NCI-H524 (cell line): ENCODE measurements around the gene CRIM1.

Experiments used
- DNase-seq, 2 experiments: peaks; one replicate each; lab custom pipeline; 2025; lab: John Stamatoyannopoulos, UW

Gene CRIM1

DNA sequence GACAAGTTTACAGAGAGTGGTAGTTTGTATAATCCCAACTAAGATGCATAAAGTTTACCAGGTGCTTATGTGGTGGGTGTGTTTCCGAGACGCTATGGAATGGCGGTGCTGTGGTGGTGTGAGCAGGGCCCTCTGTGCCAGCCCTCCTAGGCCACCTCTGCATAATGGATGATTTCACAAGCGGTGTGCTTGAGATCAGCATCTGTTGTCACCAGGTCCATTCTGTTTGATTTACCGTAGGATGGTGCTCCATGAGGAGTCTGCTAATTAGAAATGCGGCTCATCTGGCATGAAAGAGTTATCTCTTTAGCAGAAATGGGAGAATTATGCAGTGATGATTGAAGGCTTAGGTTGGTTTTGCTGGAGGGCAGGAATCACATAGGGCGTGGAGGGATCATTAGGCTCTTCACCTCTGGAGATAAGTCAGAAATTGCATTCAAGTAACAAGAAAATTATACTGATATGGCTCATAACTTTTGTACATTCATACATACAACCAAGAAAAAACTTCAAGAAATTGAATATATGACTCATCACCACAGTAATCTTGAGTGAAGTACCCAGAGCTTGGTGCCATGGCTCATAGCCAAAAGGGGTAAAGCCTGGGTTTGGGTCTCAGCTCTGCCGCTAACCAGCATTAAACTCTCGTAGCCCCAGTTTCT, 41.4 kb downstream of the CRIM1 start:
- no peak for DNase-seq

DNA sequence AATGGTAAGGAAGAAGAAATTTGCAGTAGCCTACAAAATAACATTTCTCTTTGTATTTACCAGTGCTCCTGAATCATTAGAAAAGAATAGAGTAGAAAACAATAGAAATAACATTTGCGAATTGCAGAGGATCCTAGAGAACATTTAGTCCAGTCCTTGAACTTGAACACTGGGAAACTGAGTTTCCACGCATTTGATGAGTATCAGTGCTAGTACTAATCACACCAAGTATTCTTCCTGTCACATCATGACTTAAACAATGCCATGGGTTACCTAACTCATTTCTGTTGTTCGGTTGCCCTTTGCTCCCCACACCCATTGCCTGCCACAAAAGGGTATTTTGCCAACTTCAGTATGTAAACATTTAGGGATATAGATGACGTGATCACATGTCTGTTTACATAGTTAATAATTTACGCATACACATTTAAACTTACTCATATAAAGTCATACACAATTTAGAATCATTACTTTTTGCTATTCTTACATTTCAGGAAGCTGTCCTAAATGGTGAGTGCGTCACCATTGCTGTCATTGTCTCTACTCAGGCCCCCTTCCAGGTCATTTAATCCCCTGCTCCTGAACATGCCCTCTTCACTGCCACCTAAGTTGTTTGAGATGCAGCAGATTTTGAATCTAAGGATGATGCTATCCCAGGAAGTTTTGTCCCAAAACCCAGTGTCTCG, 42.3 kb downstream of the CRIM1 start:
- no peak for DNase-seq

DNA sequence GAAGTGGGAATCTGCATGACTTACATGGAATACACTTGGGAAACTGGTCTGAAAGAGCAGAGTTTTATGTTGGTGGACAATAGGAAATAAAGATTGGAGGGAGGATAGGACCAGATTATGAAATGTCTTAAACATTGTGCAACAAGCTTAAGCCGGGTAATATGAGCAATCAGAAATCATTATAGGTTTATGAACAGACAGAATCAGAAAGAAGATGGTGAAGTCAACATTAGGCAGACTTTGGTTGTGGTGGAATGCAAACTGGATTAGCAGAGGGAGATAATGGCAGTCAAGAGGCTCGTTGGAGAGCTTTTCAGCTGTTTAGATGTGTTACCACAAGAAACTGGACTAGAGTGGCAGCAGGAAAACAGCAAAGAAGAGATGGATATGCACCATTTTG, 43.5 kb downstream of the CRIM1 start:
- peak in 1 of 2 experiments; percentile 41 for DNase-seq

DNA sequence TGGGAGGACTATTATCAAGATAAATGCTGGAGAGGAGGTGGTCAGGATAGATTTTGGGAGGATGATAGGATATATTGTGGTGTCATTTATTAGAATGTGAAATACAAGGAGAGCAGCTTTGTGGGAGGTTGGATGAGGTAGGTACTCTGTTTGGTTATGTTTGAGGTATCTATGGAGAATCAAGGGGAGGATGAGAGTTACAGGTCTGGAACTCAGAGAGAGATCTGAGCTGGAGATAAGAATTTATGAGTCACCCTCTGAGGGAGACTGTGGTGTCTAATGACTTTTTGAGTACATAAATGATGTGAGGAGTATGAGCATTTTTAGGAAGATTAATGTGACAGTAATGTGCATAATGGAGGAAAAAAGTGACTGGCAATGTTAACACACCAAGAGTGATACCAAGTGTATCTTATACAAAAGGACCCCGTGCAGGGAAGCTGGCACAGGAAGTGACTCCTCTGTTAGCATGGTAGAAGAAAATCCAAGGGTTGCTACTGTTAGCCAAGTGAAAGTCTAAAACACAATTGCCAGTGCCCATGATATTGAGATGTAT, 48.2 kb downstream of the CRIM1 start:
- no peak for DNase-seq

DNA sequence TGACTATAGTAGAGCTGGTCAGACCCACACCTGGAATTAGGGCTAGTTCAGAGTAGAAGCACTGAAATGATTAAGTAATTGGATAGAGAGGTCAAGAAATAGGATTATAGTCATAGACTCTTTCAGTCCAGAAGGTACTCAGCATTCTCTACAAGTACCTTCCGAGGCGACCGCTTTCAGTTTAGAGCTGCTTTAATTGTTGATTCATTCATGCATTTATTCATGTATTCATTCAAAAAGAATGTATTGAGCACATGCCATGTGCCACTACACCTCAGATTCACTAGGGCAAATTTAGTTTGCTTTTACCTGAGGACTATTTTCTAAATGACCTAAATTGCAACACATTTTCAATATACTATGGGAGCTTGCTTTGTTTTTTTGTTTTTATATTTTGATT, 48.7 kb downstream of the CRIM1 start:
- peak in 1 of 2 experiments; percentile 60 for DNase-seq

DNA sequence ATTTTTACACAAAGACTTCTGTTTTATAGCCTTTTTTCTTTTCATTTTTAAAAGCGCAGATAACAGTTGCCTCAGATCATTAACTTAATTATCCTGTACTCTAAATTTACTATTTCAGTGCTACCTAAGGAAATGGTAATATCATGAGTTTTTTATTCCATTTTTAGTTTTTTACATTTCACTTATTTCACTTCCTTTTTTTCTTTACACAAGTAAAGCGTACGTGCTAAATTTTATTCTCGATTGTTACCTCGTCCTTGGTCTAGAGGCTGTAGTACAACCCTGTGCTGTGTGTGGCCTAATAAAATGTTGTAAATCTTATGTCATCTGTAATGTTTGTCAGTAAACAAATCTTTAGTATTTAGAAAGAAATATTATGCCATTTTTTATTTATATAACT, 49.2 kb downstream of the CRIM1 start:
- no peak for DNase-seq

DNA sequence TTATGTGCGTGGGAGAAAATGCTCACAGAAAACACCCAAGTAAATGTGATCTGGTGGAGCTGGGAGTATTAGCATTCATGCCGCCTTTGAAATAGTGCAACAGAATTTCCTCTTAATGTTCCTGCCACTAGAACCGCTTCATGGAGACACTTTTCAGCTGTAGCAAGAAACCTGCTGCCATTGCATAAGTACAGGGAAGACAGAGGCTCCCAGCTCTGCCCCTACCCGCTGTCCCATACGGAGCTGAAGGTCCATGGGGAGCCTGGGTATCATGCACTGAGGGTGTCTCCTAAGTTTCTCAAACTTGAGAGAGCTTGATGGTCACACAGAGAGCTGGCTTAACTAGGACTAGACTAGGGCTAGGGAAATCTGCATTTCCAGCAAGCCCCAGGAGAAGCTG, 49.6 kb downstream of the CRIM1 start:
- DNase-seq, result no peak

DNA sequence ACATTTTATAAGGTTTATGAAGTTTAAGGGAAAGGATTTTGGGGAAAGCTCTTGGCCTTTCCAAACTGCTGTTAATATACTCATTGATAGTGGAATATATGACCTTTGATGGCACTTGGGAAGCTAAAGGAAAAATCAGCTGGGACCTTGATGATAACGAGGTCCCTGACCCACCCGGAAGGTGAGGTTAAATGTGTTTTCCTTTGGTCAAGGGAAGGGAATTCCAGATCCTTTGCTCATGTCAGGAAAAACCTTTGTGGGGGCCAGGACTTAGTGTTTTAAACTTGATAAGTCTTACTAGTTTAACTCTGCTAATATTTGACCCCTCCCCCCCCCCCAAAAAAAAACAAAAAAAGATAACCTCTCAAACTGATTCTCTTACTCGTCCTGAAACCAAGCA, 50.7 kb downstream of the CRIM1 start:
- DNase-seq, result no peak

DNA sequence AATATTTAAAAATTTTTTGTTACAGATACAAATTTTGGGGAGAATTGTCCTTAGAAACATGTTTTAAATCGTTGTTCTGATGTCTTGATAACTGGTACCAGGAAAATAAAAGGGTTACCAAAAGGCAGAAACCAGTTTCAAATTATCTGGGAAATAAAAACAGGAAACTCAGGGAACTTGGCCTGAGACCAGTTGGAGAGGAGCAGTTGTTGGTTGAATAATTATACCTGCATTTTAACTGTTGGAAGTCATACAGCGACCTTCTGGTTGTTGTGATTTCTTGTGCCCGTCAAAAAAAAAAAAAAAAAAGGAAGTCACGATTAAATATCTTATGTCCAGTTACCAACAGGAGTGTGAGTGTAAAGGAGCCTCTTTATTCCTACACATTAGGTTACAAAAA, 51.8 kb downstream of the CRIM1 start:
- DNase-seq, result no peak

DNA sequence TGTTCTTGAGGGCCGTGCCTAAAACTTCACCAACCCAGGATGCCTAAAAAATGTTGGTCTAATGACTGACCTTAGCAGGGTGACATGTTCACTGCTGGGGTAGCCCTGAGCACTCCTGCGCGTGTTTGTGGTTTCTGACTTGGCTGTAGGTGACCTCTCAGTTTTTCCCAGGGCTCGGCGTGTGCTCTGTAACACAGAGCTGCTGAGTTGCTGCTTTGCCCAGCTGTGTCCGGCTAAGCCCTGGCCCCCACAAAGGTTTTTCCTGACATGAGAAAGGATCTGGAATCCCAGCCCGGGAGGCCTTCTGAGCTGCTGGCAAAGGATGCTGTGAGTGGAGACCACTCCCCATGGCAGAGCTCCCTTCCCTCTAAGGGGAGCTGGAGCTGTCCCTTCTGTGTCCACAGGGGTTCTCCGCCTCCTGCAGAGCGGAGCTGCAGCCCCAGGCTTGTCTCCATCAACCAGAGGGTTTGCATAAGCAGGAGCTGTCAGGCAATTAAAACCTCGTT, 52.7 kb downstream of the CRIM1 start:
- no peak for DNase-seq

DNA sequence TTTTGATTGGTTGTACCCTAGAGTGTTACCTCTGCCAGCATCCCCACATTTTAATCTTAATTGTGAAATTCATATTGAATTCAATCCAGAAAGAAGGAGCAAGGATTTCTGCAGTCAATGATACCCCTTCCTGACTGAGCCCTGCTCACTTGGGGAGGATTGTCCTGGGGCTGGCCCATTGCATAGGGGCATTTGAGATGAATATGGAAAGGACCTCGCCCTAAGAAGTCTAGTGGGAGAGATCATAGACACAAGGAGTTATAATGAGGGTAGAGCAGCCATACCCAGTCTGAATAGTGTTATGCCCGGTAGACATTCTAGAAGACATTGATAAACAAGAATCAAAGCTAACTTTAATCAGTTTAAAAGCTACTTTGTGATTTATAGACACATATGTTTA, 53.8 kb downstream of the CRIM1 start:
- DNase-seq, result no peak

DNA sequence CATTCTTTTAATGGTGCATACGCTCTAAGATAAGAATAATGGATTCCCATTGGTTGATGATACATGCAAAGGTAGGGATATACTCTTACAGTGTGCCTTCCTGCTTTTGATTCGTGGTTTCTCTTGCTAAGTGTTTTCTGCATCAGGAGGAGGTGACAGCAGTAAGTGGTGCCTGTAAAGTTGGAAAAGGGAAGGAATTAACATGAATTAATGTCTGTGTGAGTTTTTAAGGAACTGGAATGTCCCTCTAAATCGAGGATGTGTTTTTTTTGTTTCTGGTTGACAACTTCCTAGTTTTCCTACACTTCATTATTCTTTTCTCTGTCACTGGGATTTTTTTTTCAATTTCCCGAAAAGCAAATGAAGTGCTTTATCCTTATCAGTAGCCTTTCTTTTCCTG, 54.4 kb downstream of the CRIM1 start:
- no peak for DNase-seq

DNA sequence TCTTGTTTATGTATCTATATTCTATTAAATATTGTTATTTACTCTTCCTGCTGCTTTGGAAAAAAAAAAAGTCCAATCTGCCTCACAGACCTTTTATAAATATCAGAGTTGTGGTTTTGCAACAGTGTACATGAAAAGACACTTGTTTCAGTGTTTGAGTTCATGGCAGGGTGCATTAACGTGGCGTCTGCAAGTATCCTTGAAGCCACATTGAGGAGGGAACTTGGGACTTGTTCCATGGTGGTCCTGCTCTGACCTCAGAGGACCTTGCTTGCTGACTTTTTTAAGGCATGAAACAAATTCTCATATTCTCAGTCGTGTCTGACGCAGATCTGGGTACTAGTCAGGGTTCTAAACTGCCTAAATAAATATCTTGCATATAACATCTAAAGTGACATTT, 55.1 kb downstream of the CRIM1 start:
- no peak for DNase-seq

DNA sequence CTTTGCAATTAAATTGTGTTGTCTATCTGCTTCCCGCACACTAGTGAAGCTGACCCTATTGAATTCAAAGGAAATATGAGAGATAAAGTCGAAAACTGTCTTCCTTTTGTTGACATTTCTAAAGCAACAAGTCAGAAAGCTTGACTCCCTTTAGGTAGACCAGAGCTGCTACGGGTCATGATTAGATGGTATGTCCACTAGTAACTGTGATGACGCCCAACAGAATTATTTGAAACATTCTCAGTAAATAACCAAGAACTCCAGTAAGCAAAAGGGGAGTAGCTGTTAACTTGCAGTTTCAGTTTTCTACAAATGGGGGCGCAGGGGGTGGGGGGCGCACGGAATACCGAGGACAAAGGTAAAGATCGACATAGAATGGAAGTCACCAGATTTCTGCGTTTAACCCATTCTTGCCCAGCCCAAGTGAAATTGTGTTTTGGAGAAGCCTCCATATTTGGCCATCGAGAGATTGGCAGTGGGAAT, 56.4 kb downstream of the CRIM1 start:
- no peak for DNase-seq

DNA sequence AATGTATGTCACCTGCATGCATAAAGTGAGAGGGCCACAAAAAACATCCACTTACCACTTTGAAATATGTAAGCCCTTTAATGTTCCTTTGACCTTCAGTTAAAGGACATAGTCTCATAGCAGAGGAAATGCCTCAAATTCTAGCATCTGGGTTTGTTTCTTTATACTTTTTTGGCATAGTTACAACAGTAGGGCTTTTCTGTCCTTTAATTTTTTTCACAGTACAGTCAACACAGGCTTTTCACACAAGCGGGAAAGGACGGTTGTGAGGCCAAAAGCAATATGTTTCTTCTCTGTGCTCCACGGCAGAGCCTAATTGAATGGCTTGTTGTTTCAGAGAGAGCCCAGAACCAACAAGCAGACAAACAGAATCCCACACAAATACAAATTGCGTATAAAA, 57.6 kb downstream of the CRIM1 start:
- no peak for DNase-seq

DNA sequence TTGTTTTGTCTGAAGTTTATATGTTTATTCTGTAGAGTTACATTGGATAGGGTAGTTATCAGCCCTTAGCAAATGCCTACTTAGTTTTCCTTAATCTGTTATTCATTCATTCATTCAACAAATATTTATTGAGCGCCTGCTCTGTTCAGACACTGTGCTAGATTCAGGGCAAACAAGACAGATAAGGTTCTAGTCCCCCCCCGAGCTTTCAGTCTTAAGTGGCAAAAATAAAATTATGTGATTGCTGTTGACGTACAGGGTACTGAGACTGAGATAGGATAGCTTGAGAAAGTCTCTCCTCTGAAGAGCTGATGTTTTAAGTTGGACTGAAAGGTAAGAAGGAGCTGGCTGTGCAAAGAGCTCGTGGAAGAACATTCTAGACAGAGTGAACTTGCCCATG, 58.7 kb downstream of the CRIM1 start:
- no peak for DNase-seq

DNA sequence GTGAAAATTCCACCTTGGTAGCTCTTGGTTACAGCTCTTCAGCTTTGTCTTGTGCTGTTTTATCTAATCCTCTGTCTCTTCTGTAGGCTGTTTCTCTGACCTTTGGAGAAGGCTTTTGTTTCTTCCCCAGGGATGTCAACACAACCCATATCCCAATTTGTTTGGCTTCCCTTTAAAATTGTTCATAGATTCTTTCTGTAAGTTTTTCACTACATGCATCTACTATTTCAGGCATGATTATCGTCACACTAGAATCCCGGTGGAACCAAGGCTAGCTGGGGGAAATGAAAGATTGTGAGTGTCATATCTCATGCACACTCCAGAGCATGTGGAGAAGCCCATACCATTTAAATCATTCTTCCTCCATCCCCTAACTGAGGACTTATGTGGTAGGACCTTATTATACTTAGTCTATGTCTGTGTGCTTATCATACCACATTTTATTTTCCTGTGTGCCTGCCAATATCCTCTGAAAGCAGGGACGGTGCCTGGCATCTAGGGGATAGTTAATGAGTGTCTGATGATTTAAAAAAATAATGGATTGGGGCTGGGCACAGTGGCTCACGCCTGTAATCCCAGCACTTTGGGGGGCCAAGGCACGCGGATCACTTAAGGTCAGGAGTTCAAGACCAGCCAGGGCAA, 59.9 kb downstream of the CRIM1 start:
- DNase-seq, result no peak

DNA sequence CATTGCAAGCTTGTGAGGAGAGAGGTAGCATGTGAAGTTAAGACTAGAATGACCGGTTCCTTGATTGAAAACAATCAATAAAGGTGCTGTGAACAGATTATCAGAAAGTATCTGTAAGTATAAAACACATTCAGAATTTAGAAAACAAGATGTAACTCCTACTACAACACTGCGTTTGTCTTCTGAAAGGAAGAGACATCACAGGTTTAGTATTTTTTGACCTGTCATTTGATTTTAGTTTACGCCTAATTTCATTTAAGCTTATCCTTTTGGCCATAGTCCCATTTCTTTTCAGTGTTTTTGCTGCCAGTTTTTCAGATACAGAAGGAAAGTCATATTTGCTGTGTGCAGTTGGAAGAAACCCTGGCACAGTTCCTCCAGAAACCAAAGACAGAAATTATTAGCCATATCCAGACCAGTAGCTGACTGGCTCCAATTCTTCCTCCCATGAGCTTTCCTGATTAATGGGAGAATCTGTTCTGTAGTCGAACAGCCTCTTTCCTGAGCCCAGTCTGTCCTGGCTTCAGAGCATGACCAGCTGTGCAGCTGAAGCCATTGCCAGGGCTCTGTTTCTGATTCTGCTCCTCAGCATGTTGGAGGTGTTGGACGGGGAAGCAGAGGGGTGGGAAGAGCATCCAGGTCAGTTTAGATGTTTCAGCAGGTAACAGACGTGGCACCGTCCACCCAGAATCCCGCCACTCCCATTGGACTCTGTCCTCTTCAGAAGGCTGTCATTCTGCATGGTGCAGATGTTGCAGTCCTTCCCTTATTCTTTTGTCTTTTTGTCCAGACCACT, 61.0 kb downstream of the CRIM1 start:
- no peak for DNase-seq

DNA sequence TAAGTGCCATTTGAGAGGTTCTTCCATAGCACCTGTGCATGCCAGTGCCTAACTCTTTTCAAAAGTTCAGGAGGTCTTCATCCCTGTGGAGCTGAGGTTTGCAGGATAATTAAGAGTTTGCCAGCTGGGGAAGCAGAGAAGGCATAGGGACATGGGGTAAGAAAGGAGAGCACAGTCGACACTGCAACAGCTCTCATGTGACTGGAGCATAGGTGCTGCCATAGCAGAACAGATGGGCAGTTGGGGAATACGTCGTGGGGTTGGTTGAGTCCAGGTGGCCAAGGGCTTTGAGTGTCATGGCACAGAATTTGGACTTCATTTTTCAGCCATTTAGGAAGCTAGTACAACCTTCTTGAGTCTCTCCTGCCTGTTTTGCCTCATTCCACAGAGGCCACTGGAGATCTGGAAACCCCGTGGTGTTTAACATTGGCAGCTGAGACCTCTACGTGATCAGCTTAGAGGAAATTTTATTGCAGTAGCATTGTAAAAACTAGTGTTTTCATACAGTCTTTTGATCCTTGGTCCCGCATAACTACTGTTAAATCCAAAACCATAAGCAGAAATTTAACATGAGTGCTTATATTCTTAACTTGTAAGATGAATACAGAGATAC, 65.1 kb downstream of the CRIM1 start:
- DNase-seq, result peak; percentile 66 to 85

DNA sequence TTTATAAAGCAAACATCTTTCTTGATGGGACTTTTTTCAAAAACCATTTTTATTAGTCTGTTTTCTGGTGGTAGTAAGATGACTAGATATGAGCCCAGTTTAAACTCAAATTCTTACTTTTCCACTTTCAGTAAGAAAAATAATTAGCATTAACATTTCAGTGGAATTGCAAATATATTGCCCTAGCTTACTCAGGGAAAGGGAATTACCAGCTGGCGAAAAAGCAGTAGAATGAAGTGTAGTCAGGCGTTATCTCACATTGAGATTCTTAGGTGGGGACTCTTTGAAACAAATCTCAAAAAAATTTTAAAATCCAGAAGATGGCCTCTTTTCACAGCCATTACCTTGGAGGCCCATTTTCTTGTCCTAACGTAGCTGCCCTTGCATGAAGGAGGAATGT, 65.8 kb downstream of the CRIM1 start:
- DNase-seq, result no peak

DNA sequence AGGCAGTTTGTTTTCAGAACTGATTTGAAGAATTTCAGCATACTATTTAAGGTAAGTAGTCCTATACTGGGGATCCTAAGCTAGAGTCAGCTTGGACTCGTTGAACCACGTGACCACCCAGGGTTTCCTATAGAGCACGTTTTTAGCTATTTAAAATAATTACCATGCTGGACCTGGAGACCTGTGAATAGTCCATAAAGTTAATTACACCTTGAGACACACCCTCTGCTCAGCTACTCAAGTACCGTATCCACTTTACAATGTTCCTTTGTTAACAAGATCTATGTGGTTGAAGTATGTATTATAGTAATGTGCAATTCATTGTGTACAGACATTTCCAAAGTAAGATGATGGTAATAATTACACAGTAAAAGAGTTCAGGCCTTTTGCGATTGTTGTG, 67.6 kb downstream of the CRIM1 start:
- DNase-seq, result no peak
